ENCODE measurements around the gene IGSF6. TPM values are rescaled to one million over a fixed set of nuclear protein-coding genes. Genes with fewer than 3 reads are reported as not detected.

IGSF6 gene
- polyA plus RNA-seq, 3 donors = 86.2 to 276 (median 159) TPM

DNA sequence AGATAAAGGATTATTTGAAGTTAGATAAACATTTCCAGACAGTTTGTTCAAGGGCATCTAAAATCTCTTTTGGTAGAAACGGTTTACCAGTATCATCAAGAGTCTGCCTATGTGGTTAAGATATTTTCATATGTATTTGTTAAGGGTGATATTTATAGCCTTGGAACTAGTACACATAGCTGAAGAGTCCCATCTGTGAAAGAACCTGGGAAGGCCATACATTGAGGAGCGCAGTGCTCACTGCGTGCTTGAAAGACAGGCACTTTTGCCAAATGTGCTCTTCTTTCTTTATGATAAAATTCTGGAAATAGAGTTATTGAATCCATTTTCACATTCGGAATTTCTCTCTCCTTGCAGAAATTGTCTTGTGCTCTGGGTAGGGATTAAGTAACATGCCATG, 7.7 kb downstream of the IGSF6 start:
- Mint-ChIP-seq H3K36me3 (peaks cover 62 to 79% of the 10 kb centered on the region in 2 donors), H3K4me1 (peaks cover 68% of the 10 kb centered on the region), H3K9me3 (no peaks in the 10 kb centered on the region), H3K27me3 (ENCODE audit: low read depth in 3 of 3) (no peaks in the 10 kb centered on the region), H3K27ac (peak overlapping the region; percentile 89 to 97 (median 95)), H3K4me3 (peak overlapping the region; percentile 78 to 87)
- WGBS (ENCODE audit: insufficient coverage) = 69% methylated on average over 3 of the region's 4 CpGs
- Histone ChIP-seq H3K9ac (ENCODE audit: insufficient read depth, low read length, poor library complexity, severe bottlenecking) (no peak overlapping the region), H3K27me3 (ENCODE audit: control insufficient read depth in 2 of 2, insufficient read depth in 2 of 2, low read length in 2 of 2) (no peaks in the 10 kb centered on the region), H3K4me2 (replicated peaks; ENCODE audit: extremely low read depth, low read length, poor library complexity, severe bottlenecking) (peak overlapping the region; percentile 89), H4K20me1 (ENCODE audit: insufficient read depth, low read length) (peaks cover 94% of the 10 kb centered on the region), H3K4me3 (replicated peaks in 1 of 3; ENCODE audit: low read depth in 2 of 3, low read length in 3 of 3) (peak overlapping the region; percentile 39 to 98 (median 90)), H3K79me2 (ENCODE audit: insufficient read depth, low read length) (peaks cover 95% of the 10 kb centered on the region), H3K4me1 (ENCODE audit: control insufficient read depth in 1 of 2, insufficient read depth in 2 of 2, low read length in 2 of 2) (peaks cover 90 to 95% of the 10 kb centered on the region in 2 donors), H3K36me3 (replicated peaks in 1 of 2; ENCODE audit: control insufficient read depth in 1 of 2, insufficient read depth in 2 of 2, low read length in 2 of 2) (peaks cover 83 to 84% of the 10 kb centered on the region in 2 donors), H2AFZ (ENCODE audit: insufficient read depth, low read depth, low read length, poor library complexity, severe bottlenecking) (no peak overlapping the region), H3K27ac (ENCODE audit: low read depth in 1 of 2, low read length in 2 of 2) (peak overlapping the region; percentile 77 to 82), H3K9me3 (replicated peaks in 1 of 2; ENCODE audit: control insufficient read depth in 1 of 2, insufficient read depth in 1 of 2, low read length in 2 of 2) (no peaks in the 10 kb centered on the region)
- DNase-seq = no peak
- TF ChIP-seq, protein P1, sequence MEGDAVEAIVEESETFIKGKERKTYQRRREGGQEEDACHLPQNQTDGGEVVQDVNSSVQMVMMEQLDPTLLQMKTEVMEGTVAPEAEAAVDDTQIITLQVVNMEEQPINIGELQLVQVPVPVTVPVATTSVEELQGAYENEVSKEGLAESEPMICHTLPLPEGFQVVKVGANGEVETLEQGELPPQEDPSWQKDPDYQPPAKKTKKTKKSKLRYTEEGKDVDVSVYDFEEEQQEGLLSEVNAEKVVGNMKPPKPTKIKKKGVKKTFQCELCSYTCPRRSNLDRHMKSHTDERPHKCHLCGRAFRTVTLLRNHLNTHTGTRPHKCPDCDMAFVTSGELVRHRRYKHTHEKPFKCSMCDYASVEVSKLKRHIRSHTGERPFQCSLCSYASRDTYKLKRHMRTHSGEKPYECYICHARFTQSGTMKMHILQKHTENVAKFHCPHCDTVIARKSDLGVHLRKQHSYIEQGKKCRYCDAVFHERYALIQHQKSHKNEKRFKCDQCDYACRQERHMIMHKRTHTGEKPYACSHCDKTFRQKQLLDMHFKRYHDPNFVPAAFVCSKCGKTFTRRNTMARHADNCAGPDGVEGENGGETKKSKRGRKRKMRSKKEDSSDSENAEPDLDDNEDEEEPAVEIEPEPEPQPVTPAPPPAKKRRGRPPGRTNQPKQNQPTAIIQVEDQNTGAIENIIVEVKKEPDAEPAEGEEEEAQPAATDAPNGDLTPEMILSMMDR (IDR thresholded peaks at IDR 0.05) = no peak
- intact Hi-C loops (cut with micrococcal nuclease) = loop anchor here (2.0 to 5.0 kb wide), 3 partner anchors 42 to 63 kb away; no protein-coding TSS in a partner anchor

DNA sequence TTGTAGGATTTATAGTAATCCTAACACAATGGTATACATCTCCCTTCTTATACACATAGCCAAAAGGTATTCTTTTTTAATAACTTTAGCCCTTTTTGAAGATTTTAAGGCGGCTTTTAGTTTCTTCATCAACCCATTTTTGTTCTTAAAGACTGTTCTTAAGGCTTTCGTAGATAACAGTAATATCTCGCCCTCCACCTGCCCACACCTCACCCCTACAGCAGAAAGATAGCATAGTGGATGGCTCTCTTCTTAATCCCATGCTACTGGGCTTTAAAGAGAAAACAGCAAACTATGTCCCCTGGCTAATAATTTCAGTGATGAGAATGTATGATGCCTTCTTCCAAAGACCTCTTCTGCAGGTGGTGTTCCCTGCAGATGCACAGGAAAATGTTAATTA, 8.6 kb downstream of the IGSF6 start:
- Mint-ChIP-seq H3K27me3 (ENCODE audit: low read depth in 3 of 3) (no peaks in the 10 kb centered on the region), H3K36me3 (peaks cover 55 to 75% of the 10 kb centered on the region in 2 donors), H3K27ac (peak overlapping the region in 6 of 7 donors; percentile 18 to 97 (median 69)), H3K4me3 (peak overlapping the region in 1 of 2 donors; percentile 37), H3K9me3 (no peaks in the 10 kb centered on the region), H3K4me1 (peaks cover 60% of the 10 kb centered on the region)
- no peak overlapping the region for H2AFZ ChIP-seq (ENCODE audit: insufficient read depth, low read depth, low read length, poor library complexity, severe bottlenecking)
- H3K9ac ChIP-seq (ENCODE audit: insufficient read depth, low read length, poor library complexity, severe bottlenecking) = no peak overlapping the region
- H3K4me2 ChIP-seq (replicated peaks; ENCODE audit: extremely low read depth, low read length, poor library complexity, severe bottlenecking) = peak overlapping the region; percentile 89
- H3K36me3 ChIP-seq (replicated peaks in 1 of 2; ENCODE audit: control insufficient read depth in 1 of 2, insufficient read depth in 2 of 2, low read length in 2 of 2) = peaks cover 79 to 87% of the 10 kb centered on the region in 2 donors
- H3K27me3 ChIP-seq (ENCODE audit: control insufficient read depth in 2 of 2, insufficient read depth in 2 of 2, low read length in 2 of 2) = no peaks in the 10 kb centered on the region
- WGBS (ENCODE audit: insufficient coverage) = no CpG with 5 or more reads among the region's 3 CpGs
- no peaks in the 10 kb centered on the region for H3K9me3 ChIP-seq (replicated peaks in 1 of 2; ENCODE audit: control insufficient read depth in 1 of 2, insufficient read depth in 1 of 2, low read length in 2 of 2)
- DNase-seq = no peak
- peak overlapping the region in 1 of 2 donors; percentile 77 for H3K27ac ChIP-seq (ENCODE audit: low read depth in 1 of 2, low read length in 2 of 2)
- H4K20me1 ChIP-seq (ENCODE audit: insufficient read depth, low read length) = peaks cover 94% of the 10 kb centered on the region
- peaks cover 81 to 86% of the 10 kb centered on the region in 2 donors for H3K4me1 ChIP-seq (ENCODE audit: control insufficient read depth in 1 of 2, insufficient read depth in 2 of 2, low read length in 2 of 2)
- TF ChIP-seq, protein P1 (IDR thresholded peaks at IDR 0.05) = no peak
- peak overlapping the region in 1 of 3 experiments; percentile 98 for H3K4me3 ChIP-seq (replicated peaks in 1 of 3; ENCODE audit: low read depth in 2 of 3, low read length in 3 of 3)
- intact Hi-C loops (cut with micrococcal nuclease) = loop anchor here (2.0 to 5.0 kb wide), 3 partner anchors 41 to 64 kb away; no protein-coding TSS in a partner anchor
- H3K79me2 ChIP-seq (ENCODE audit: insufficient read depth, low read length) = peaks cover 95% of the 10 kb centered on the region

Measured in CD14-positive monocyte (primary cell).